Ovary (tissue), 9 donors: ENCODE data around the gene NPTXR. TPM values are rescaled to one million over a fixed set of nuclear protein-coding genes. Genes with fewer than 3 reads are reported as not detected.

Experiments
- DNase-seq, 5 donors: peaks; one replicate each; pipeline ENCODE4 v3.0.0-alpha.2; 2019 to 2020
- H3K27ac ChIP-seq, 2 donors: fragments of 200-600 bp; one replicate each; pipeline versions ENCODE4 v1.5.1 to v1.8.0; 2019 to 2022
- H3K27me3 ChIP-seq: fragments of 200-600 bp; one replicate; pipeline ENCODE4 v1.8.0; 2022
- H3K36me3 ChIP-seq: fragments of 200-600 bp; sonication (generic); one replicate; pipeline ENCODE4 v1.5.1; 2019
- H3K4me1 ChIP-seq: one replicate; pipeline ENCODE4 v1.8.1; 2013; ENCODE audit warnings: mild to moderate bottlenecking, moderate library complexity; ENCODE audit not compliant: insufficient read depth
- H3K4me3 ChIP-seq: fragments of 200-600 bp; sonication (generic); one replicate; pipeline ENCODE4 v1.5.1; 2017
- H3K9me3 ChIP-seq, 2 donors: fragments of 200-600 bp in 1 of 2; sonication (generic) in 1 of 2; one replicate each; pipeline versions ENCODE4 v1.5.1 to v1.8.1; 2013 to 2019; ENCODE audit warnings: mild to moderate bottlenecking in 1 of 2, moderate library complexity in 1 of 2
- CTCF ChIP-seq, 3 donors: fragments of 450-650 bp in 2 of 3; fragments of 200-600 bp in 1 of 3; IDR thresholded peaks; one replicate each; pipeline versions ENCODE4 v1.5.1 to v1.8.0; 2016 to 2022; ENCODE audit warnings: antibody characterized with exemption in 3 of 3, mild to moderate bottlenecking in 1 of 3
- EP300 ChIP-seq: sonication (generic); formaldehyde crosslinking; IDR thresholded peaks from one replicate; pipeline ENCODE4 v1.6.1; 2017; ENCODE audit warnings: antibody characterized with exemption
- POLR2A ChIP-seq: fragments of 450-650 bp; IDR thresholded peaks from one replicate; pipeline ENCODE4 v1.6.1; 2017; ENCODE audit warnings: antibody characterized with exemption, mild to moderate bottlenecking, moderate library complexity
- WGBS, 3 donors: extraction: QIAGEN DNeasy Blood & Tissue Kit in 1 of 3; methylation state at CpG; one replicate each; pipeline versions ENCODE4 v1.1.5 to v1.1.7; 2013 to 2017; 5-methylcytosine and 5-hydroxymethylcytosine counted together
- intact Hi-C, 4 donors: fragments of 100-400 bp; cut with DNase I; formaldehyde crosslinking; loops; one replicate each; pipeline versions ENCODE4 v1.11.0 to v1.15.1; 2022 to 2023
- polyA plus RNA-seq, 2 donors: library from polyadenylated mRNA; stranded (reverse); fragments of 200-250 nt in 1 of 2; fragments of 350-450 nt in 1 of 2; fragmentation: Illumina TruSeq in 1 of 2; extraction: RNeasy Lipid Tissue Mini Kit (QIAGEN cat#74804) in 1 of 2; gene quantifications; one replicate each; pipeline ENCODE4 v1.2.3, GENCODE V29; 2013 to 2014
- total RNA-seq, 7 donors: library from RNA; depleted of rRNA in 2 of 7; stranded (reverse); fragments of >200 nt in 2 of 7; fragmentation: NEBNext Ultra II Directional in 3 of 7; extraction: Animal tissue kit (Norgen Biotek cat#: 25700) in 3 of 7; gene quantifications; one replicate each; pipeline versions ENCODE4 v1.1.0 to v1.2.4, GENCODE V29; 2016 to 2023
- donor health status: DM: no; HTN: no; CAD: no; lungs with moderate emphysema.
- donor health status: DM: no; HTN: no; CAD: no.
- donor health status: Bipolar disorder and iron deficiency.
- donor health status: DM: yes; HTN: yes; CAD: no.
- donor health status: DM: no; HTN: no; CAD: no.
- donor health status: DM: yes; HTN: yes; CAD: no.

Gene NPTXR
- total and polyA plus RNA-seq, 9 donors: 5.2 to 23.1 (median 14.9) TPM

DNA sequence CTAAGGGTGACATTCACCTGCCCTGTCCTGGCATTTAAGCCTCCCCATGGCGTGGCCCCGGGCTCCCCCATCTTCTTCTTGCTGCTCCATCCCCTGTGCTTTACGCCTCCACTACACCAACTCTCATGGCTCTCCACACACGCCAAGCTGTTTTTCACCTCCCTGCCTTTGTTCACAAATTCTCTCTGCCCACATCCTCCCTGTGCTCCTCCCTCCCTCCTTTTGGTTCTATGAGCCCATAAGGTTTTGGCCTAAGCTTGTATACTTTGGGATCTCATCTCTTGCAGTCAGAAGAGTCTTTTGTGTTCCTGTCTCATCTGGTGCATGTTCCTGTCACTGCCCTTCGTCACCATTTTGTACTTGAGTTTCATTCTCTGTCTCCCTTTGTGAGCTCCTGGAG, 45.3 kb downstream of the NPTXR start:
- no peaks in the 10 kb centered on the region for H3K9me3 ChIP-seq
- H3K4me3 ChIP-seq: no peak overlapping the region
- 73 to 81% (median 76%) methylated on average over 5 of the region's 5 CpGs for WGBS, 3 donors
- intact Hi-C loops: no loop called here
- no peak overlapping the region for H3K27ac ChIP-seq
- TF ChIP-seq POLR2A (no peak), CTCF (IDR thresholded peaks at IDR 0.05) (no peak), EP300 (no peak)
- no peaks in the 10 kb centered on the region for H3K36me3 ChIP-seq
- H3K27me3 ChIP-seq: no peaks in the 10 kb centered on the region
- no peaks in the 10 kb centered on the region for H3K4me1 ChIP-seq
- DNase-seq: no peak

DNA sequence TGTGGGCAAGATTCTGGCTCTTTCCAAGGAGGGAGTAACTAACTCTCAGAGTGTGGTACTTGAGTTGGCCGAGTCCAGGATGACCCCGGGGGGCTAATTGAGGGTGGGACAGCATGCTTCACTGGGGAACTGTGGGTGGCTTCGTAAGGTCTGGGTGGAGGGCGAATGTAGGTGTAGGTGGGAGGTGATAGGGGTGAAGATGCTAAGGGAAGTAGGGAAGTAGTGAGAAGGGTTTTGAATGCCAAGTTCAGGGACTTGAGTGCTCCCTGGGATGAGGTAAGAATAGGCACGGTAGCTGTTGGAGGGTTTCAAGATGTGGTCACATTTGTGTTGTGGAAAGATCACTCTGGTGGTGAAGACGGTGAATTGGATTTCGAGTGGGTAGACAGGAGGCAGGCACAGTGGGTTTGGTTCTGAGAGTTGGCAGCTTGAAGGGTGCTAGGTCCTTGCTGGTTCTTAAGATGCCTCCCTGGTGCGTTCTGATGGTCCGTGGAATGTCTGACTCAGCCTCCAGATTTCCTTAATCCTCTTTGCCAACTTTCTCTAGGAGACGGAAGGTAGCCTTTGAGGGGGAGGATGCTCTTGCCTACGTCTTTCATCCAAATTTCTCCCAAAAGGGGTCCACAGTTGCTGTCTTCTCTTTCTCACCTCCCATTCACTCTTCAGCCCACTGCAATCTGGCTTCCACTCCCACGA, 47.4 kb downstream of the NPTXR start:
- H3K4me3 ChIP-seq: no peak overlapping the region
- no peak for DNase-seq
- intact Hi-C loops: no loop called here
- WGBS, 3 donors: 66 to 68% (median 68%) methylated on average over 12 of the region's 12 CpGs
- no peaks in the 10 kb centered on the region for H3K9me3 ChIP-seq
- no peaks in the 10 kb centered on the region for H3K27me3 ChIP-seq
- H3K27ac ChIP-seq: no peak overlapping the region
- no peaks in the 10 kb centered on the region for H3K36me3 ChIP-seq
- H3K4me1 ChIP-seq: peaks cover 5% of the 10 kb centered on the region
- TF ChIP-seq POLR2A (no peak), EP300 (no peak), CTCF (IDR thresholded peaks at IDR 0.05) (no peak)

DNA sequence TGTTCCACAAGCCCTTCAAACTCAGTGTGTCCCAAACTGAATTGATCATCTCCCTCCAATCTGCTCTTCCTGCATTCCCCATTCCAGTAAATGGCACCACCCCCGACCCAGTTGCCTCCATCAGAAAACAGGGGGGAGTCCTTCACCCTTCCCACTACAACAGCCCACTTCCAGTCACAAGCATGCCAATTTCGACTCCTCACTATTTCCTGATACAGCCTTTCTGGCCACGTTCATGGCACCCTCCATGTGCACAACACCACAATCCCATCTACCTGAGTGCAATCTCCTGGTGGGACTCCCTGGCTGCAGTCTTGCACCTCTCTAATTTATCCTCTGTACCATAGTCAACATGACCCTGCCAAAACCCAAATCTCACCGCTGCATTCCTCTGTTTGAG, 48.3 kb downstream of the NPTXR start:
- DNase-seq: no peak
- no peak for TF ChIP-seq CTCF (IDR thresholded peaks at IDR 0.05)
- TF ChIP-seq EP300: no peak
- no peak for TF ChIP-seq POLR2A
- Histone ChIP-seq H3K27me3 (no peaks in the 10 kb centered on the region), H3K9me3 (no peaks in the 10 kb centered on the region), H3K4me1 (peaks cover 5% of the 10 kb centered on the region), H3K36me3 (no peaks in the 10 kb centered on the region), H3K4me3 (no peak overlapping the region), H3K27ac (no peak overlapping the region)
- WGBS, 3 donors: 54 to 73% (median 71%) methylated on average over 4 of the region's 4 CpGs
- intact Hi-C loops: no loop called here

DNA sequence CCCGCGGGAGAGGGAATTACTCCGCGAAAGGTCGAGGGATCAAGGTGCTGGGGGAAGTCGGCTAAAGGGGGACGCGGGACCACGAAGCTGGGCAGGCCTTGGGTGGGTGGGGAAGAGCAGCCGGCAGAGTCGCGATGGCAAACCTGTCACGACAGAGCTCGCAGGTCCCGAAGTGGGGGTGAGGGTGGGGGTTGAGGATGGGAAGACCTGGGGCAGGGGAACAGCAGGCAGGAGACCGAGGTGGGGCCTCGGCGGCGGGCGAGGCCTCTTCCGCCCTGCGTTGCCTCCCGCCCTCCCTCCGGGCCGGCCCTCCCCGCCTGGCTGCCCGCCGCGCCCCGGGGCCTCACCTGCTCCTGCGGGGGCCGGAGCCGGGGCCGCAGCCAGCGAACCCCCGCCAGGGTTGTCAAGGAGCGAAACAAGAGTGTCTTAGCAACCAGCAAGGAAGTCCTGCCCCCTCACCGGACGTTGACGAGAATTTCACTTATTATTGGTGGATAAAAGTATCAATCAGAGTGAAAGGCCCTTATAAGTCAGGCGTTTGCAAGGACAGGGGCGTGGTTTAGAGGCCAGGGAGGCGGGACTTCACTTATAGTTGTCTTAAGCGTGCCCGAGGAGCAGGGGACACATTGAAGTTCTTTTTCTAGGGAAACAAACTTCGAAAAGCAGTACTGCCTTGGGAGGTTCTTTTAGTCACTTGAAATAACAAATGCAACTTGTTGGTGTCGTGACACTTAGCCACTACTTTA, 49.9 kb downstream of the NPTXR start, which contains the start of gene DNAL4:
DNAL4 (minus strand) TSS at position 423 of the 746 bp plus-strand sequence. CDS start 11,412 bp downstream, outside the sequence.
- H3K27ac ChIP-seq: peak within 1 kb of the TSS; percentile 45 to 74
- WGBS, 3 donors: 0 to 1% (median 1%) methylated on average over 37 to 47 of the region's 47 CpGs
- intact Hi-C loops: no loop called here
- TF ChIP-seq POLR2A (peak; percentile 73), CTCF (IDR thresholded peaks at IDR 0.05) (no peak)
- H3K36me3 ChIP-seq: no peaks in the 10 kb centered on the region
- H3K4me1 ChIP-seq: peaks cover 5% of the 10 kb centered on the region
- peak; percentile 93 to 98 (median 95) for DNase-seq
- no peaks in the 10 kb centered on the region for H3K9me3 ChIP-seq
- peak within 1 kb of the TSS; percentile 55 for H3K4me3 ChIP-seq
- H3K27me3 ChIP-seq: no peaks in the 10 kb centered on the region
